GM12872 (cell line): ENCODE data around the gene ZFAND4.

Experiments
- TF ChIP-seq, protein P1 (sequence below): IDR thresholded peaks from 3 replicates; pipeline ENCODE4 v1.5.1; 2011; ENCODE audit warnings: low read depth, mild to moderate bottlenecking, low read length, moderate library complexity; ENCODE audit not compliant: insufficient read depth

ZFAND4 gene

GRCh38 chr10:45640049-45640448 is 32.5 kb downstream of the ZFAND4 start:
- TF ChIP-seq, protein P1, sequence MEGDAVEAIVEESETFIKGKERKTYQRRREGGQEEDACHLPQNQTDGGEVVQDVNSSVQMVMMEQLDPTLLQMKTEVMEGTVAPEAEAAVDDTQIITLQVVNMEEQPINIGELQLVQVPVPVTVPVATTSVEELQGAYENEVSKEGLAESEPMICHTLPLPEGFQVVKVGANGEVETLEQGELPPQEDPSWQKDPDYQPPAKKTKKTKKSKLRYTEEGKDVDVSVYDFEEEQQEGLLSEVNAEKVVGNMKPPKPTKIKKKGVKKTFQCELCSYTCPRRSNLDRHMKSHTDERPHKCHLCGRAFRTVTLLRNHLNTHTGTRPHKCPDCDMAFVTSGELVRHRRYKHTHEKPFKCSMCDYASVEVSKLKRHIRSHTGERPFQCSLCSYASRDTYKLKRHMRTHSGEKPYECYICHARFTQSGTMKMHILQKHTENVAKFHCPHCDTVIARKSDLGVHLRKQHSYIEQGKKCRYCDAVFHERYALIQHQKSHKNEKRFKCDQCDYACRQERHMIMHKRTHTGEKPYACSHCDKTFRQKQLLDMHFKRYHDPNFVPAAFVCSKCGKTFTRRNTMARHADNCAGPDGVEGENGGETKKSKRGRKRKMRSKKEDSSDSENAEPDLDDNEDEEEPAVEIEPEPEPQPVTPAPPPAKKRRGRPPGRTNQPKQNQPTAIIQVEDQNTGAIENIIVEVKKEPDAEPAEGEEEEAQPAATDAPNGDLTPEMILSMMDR: no peak

DNA sequence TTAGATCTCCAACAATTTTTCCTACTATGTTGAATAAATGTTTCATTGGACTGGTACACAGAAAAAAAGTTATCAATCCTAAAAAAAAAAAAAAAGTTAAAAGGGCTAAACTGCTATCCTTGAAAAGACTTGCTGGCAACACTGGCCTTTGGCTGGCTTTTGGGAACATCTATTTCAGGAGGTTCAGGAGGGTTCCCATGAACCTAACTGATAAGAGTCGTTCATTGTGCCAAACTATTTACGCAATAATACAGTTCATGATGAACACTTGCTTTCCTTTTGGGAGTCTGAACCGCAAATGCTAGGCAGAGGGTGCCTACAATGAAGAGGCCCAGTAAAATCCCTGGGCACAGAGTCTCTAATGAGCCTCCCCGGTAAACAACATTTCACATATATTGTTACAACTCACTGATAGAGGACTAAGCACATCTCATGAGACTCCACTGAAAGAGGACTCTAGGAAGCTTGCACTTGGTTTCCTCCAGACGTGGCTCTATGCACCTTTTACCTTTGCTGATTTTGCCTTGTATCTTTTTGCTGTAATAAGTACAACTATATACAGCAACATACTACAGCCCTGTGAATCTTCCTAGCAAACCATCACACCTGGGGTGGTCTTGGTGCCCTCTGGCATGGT is 45.0 kb downstream of the ZFAND4 start:
- TF ChIP-seq, protein P1: no peak

DNA sequence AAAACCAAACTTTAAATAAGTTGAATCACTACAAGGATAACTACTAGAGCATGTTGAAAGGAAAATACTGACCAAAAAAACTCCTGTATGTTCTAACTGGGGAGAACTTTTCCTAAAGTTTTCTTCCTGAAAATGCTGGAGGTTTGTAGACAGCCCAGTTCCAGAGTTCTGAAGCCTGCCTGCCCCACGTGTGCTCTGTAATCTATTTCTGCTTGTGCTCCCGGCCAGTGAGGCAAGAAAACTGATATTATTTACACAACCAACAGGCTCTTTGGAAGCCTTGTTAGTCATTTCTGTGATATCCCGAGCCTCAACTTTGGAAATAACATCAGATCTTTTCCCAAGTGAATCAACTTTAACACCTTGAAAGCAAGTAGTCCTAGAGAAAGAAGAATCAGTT is 46.7 kb downstream of the ZFAND4 start:
- TF ChIP-seq, protein P1: no peak

- TF ChIP-seq, protein P1: no peak
Measured at GRCh38 chr10:45624724-45625123, 47.8 kb downstream of the ZFAND4 start.

DNA sequence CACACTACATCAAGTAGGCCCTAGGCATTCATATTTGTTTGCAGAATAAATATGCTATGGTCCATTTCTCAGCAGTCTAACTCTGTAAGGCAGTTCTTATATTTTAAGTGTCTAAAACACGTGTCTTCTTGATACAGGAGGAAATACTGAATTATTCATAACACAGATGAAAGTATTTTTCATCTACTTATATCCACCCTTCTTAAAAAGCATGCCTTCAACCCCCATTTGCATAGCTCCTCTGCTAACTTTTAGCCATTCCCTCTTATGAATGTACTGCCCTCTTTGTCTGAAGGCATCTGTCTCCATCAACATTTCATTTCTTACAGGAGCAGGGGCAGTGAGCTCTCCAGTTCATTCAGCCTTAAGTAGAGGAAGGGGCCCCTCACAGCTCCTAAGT is 57.7 kb downstream of the ZFAND4 start:
- TF ChIP-seq, protein P1: no peak

GRCh38 chr10:45612741-45613140 is 59.8 kb downstream of the ZFAND4 start:
- TF ChIP-seq, protein P1: no peak

- TF ChIP-seq, protein P1: no peak
Measured at GRCh38 chr10:45608052-45608451, 64.5 kb downstream of the ZFAND4 start.
